NCI-H1048 (cell line): ENCODE measurements around the gene MTHFD1L.
"Not testable (repeated sequence)": the region's sequence is repeated elsewhere in the genome, so short reads cannot be mapped to it uniquely, and the experiment has no call there.

ENCODE experiments used
- DNase-seq: peaks from one replicate; lab custom pipeline; 2025; lab: John Stamatoyannopoulos, UW

Gene MTHFD1L

GRCh38 chr6:150865406-150866146, at the start of gene MTHFD1L:
Gene MTHFD1L (plus strand): TSS chr6:150865702. CDS start chr6:150865823, 121 bp downstream.
- peak; percentile 32 for DNase-seq

GRCh38 chr6:150816554-150816953, 48.9 kb upstream of the MTHFD1L start:
- DNase-seq, result not testable (repeated sequence)

GRCh38 chr6:150822932-150823331, 42.6 kb upstream of the MTHFD1L start:
- DNase-seq, result no peak

- no peak for DNase-seq
Observed at GRCh38 chr6:150826788-150827187, 38.7 kb upstream of the MTHFD1L start.

- not testable (repeated sequence) for DNase-seq
Observed at GRCh38 chr6:150828107-150828506, 37.4 kb upstream of the MTHFD1L start.

- no peak for DNase-seq
Observed at GRCh38 chr6:150830439-150831165, 34.9 kb upstream of the MTHFD1L start.

GRCh38 chr6:150831577-150831976, 33.9 kb upstream of the MTHFD1L start:
- no peak for DNase-seq

GRCh38 chr6:150835620-150836019, 29.9 kb upstream of the MTHFD1L start:
- DNase-seq, result no peak

- no peak for DNase-seq
Observed at GRCh38 chr6:150840185-150840584, 25.3 kb upstream of the MTHFD1L start.

GRCh38 chr6:150841189-150841588, 24.3 kb upstream of the MTHFD1L start:
- DNase-seq, result no peak

- DNase-seq, result no peak
Observed at GRCh38 chr6:150841697-150842096, 23.8 kb upstream of the MTHFD1L start.

GRCh38 chr6:150844371-150844770, 21.1 kb upstream of the MTHFD1L start:
- DNase-seq, result no peak

GRCh38 chr6:150846641-150847040, 18.9 kb upstream of the MTHFD1L start:
- no peak for DNase-seq

- DNase-seq, result no peak
Observed at GRCh38 chr6:150848400-150848799, 17.1 kb upstream of the MTHFD1L start.

- not testable (repeated sequence) for DNase-seq
Observed at GRCh38 chr6:150854392-150854791, 11.1 kb upstream of the MTHFD1L start.

- DNase-seq, result not testable (repeated sequence)
Observed at GRCh38 chr6:150855171-150855570, 10.3 kb upstream of the MTHFD1L start.

- peak; percentile 19 for DNase-seq
Observed at GRCh38 chr6:150857062-150857944, 8.2 kb upstream of the MTHFD1L start.

GRCh38 chr6:150857945-150858308, 7.6 kb upstream of the MTHFD1L start:
- DNase-seq, result no peak

- not testable (repeated sequence) for DNase-seq
Observed at GRCh38 chr6:150861448-150862168, 3.9 kb upstream of the MTHFD1L start.

- no peak for DNase-seq
Observed at GRCh38 chr6:150863213-150863928, 2.1 kb upstream of the MTHFD1L start.

- DNase-seq, result no peak
Observed at GRCh38 chr6:150865043-150865405, 478 bp upstream of the MTHFD1L start.
